ENCODE results near the gene ATF7IP2. TPM values are rescaled to one million over a fixed set of nuclear protein-coding genes. Genes with fewer than 3 reads are reported as not detected.

ATF7IP2 gene
- total RNA-seq, 2 experiments from 2014 or later: 28.4 to 34.5 TPM

GRCh38 chr16:10376229-10376628 is 9.6 kb upstream of the ATF7IP2 start:
- intact Hi-C loops (cut with micrococcal nuclease; ENCODE audit: unreplicated experiment): no loop called here
- no TSS peak for BruUV-seq (replicated peaks)
- no peaks in the 10 kb centered on the region for H3K9me3 ChIP-seq (ENCODE audit: low read length)
- no peaks in the 10 kb centered on the region for H3K4me1 ChIP-seq (ENCODE audit: insufficient read depth, low read length, poor library complexity, severe bottlenecking)
- CTCF ChIA-PET (ENCODE audit: unreplicated experiment): no interaction called here
- POLR2A ChIA-PET: interaction anchor here (1.1 kb wide), 1 partner anchor 37 kb away, joined by 3 read pairs; no protein-coding TSS in a partner anchor
- H2AFZ ChIP-seq (ENCODE audit: low read length): no peak overlapping the region
- H3K79me2 ChIP-seq (ENCODE audit: insufficient read depth, low read depth, low read length): no peaks in the 10 kb centered on the region
- TF ChIP-seq, protein P1, sequence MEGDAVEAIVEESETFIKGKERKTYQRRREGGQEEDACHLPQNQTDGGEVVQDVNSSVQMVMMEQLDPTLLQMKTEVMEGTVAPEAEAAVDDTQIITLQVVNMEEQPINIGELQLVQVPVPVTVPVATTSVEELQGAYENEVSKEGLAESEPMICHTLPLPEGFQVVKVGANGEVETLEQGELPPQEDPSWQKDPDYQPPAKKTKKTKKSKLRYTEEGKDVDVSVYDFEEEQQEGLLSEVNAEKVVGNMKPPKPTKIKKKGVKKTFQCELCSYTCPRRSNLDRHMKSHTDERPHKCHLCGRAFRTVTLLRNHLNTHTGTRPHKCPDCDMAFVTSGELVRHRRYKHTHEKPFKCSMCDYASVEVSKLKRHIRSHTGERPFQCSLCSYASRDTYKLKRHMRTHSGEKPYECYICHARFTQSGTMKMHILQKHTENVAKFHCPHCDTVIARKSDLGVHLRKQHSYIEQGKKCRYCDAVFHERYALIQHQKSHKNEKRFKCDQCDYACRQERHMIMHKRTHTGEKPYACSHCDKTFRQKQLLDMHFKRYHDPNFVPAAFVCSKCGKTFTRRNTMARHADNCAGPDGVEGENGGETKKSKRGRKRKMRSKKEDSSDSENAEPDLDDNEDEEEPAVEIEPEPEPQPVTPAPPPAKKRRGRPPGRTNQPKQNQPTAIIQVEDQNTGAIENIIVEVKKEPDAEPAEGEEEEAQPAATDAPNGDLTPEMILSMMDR (conservative IDR thresholded peaks at IDR 0.05; ENCODE audit: low read length): no peak
- TF ChIP-seq EZH2phosphoT487 (IDR thresholded peaks at IDR 0.05; ENCODE audit: borderline replicate concordance, low read depth, low read length): no peak
- no peaks in the 10 kb centered on the region for H4K20me1 ChIP-seq (ENCODE audit: insufficient read depth, low read length)
- no peak for DNase-seq (ENCODE audit: low spot score)
- H3K36me3 ChIP-seq (ENCODE audit: insufficient read depth, low read length): no peaks in the 10 kb centered on the region
- H3K27ac ChIP-seq (ENCODE audit: low read depth, low read length, poor library complexity, severe bottlenecking): no peak overlapping the region
- no peak overlapping the region for H3K4me3 ChIP-seq (ENCODE audit: low read depth, low read length, poor library complexity, severe bottlenecking)
- no peaks in the 10 kb centered on the region for H3K9me2 ChIP-seq (ENCODE audit: insufficient read depth, low read length)
- H3K4me2 ChIP-seq (ENCODE audit: low read length): no peak overlapping the region

- H3K27ac ChIP-seq (ENCODE audit: low read depth, low read length, poor library complexity, severe bottlenecking): no peak overlapping the region
- H3K4me3 ChIP-seq (ENCODE audit: low read depth, low read length, poor library complexity, severe bottlenecking): no peak overlapping the region
- no TSS peak for BruUV-seq (replicated peaks)
- intact Hi-C loops (cut with micrococcal nuclease; ENCODE audit: unreplicated experiment): loop anchor here (10.0 kb wide), 2 partner anchors 109 to 561 kb away; partner anchors contain the start of genes CLEC16A and DEXI
- H3K79me2 ChIP-seq (ENCODE audit: insufficient read depth, low read depth, low read length): peaks cover 24% of the 10 kb centered on the region; the same call in 1 of the 2 replicates
- DNase-seq (ENCODE audit: low spot score): no peak
- TF ChIP-seq, protein P1 (conservative IDR thresholded peaks at IDR 0.05; ENCODE audit: low read length): no peak
- no peak for TF ChIP-seq EZH2phosphoT487 (IDR thresholded peaks at IDR 0.05; ENCODE audit: borderline replicate concordance, low read depth, low read length)
- no peaks in the 10 kb centered on the region for H3K9me2 ChIP-seq (ENCODE audit: insufficient read depth, low read length)
- H3K9me3 ChIP-seq (ENCODE audit: low read length): peaks cover 6% of the 10 kb centered on the region; the same call in 1 of the 2 replicates
- no peaks in the 10 kb centered on the region for H4K20me1 ChIP-seq (ENCODE audit: insufficient read depth, low read length)
- H2AFZ ChIP-seq (ENCODE audit: low read length): no peak overlapping the region
- peaks cover 14% of the 10 kb centered on the region for H3K36me3 ChIP-seq (ENCODE audit: insufficient read depth, low read length)
- ChIA-PET POLR2A (no interaction called here), CTCF (ENCODE audit: unreplicated experiment) (interaction anchor here (0.7 kb wide), 1 partner anchor 1308 kb away, joined by 3 read pairs; no protein-coding TSS in a partner anchor)
- no peak overlapping the region for H3K4me2 ChIP-seq (ENCODE audit: low read length)
- peaks cover 18% of the 10 kb centered on the region for H3K4me1 ChIP-seq (ENCODE audit: insufficient read depth, low read length, poor library complexity, severe bottlenecking)
These were observed 2.2 kb upstream of the ATF7IP2 start for GRCh38 chr16:10383626-10384025.

GRCh38 chr16:10386517-10387100 is 748 bp downstream of the ATF7IP2 start:
- H3K4me2 ChIP-seq (ENCODE audit: low read length): peak overlapping the region; percentile 81
- TF ChIP-seq EZH2phosphoT487 (IDR thresholded peaks at IDR 0.05; ENCODE audit: borderline replicate concordance, low read depth, low read length): no peak
- TF ChIP-seq, protein P1 (conservative IDR thresholded peaks at IDR 0.05; ENCODE audit: low read length): no peak
- H4K20me1 ChIP-seq (ENCODE audit: insufficient read depth, low read length): no peaks in the 10 kb centered on the region
- intact Hi-C loops (cut with micrococcal nuclease; ENCODE audit: unreplicated experiment): loop anchor here (5.0 to 10.0 kb wide), 4 partner anchors 59 to 558 kb away; partner anchors contain the start of genes CLEC16A and DEXI
- peaks cover 28% of the 10 kb centered on the region for H3K4me1 ChIP-seq (ENCODE audit: insufficient read depth, low read length, poor library complexity, severe bottlenecking)
- peak overlapping the region; percentile 80 for H2AFZ ChIP-seq (ENCODE audit: low read length)
- peak overlapping the region; percentile 47 for H3K27ac ChIP-seq (ENCODE audit: low read depth, low read length, poor library complexity, severe bottlenecking)
- H3K79me2 ChIP-seq (ENCODE audit: insufficient read depth, low read depth, low read length): peaks cover 24% of the 10 kb centered on the region; the same call in 1 of the 2 replicates
- peak; percentile 47 for DNase-seq (ENCODE audit: low spot score)
- ChIA-PET CTCF (ENCODE audit: unreplicated experiment) (no interaction called here), POLR2A (interaction anchor here (1.0 to 1.7 kb wide), 4 partner anchors 18 to 439 kb away, joined by 3 to 4 read pairs (median 4); no protein-coding TSS in a partner anchor)
- peaks cover 6% of the 10 kb centered on the region; the same call in 1 of the 2 replicates for H3K9me3 ChIP-seq (ENCODE audit: low read length)
- no peaks in the 10 kb centered on the region for H3K9me2 ChIP-seq (ENCODE audit: insufficient read depth, low read length)
- TSS peak; percentile 78 for BruUV-seq (replicated peaks)
- H3K4me3 ChIP-seq (ENCODE audit: low read depth, low read length, poor library complexity, severe bottlenecking): peak overlapping the region; percentile 88
- H3K36me3 ChIP-seq (ENCODE audit: insufficient read depth, low read length): peaks cover 35% of the 10 kb centered on the region
